GM18508 (cell line): ENCODE measurements around the gene GPX1.

Experiments used
- ATAC-seq: cut with Tn5 transposase; IDR thresholded peaks from one replicate; pipeline ENCODE4 v1.9.1; 2021; ENCODE audit warnings: moderate number of reproducible peaks; ENCODE audit not compliant: insufficient read depth, unreplicated experiment

GPX1 gene

DNA sequence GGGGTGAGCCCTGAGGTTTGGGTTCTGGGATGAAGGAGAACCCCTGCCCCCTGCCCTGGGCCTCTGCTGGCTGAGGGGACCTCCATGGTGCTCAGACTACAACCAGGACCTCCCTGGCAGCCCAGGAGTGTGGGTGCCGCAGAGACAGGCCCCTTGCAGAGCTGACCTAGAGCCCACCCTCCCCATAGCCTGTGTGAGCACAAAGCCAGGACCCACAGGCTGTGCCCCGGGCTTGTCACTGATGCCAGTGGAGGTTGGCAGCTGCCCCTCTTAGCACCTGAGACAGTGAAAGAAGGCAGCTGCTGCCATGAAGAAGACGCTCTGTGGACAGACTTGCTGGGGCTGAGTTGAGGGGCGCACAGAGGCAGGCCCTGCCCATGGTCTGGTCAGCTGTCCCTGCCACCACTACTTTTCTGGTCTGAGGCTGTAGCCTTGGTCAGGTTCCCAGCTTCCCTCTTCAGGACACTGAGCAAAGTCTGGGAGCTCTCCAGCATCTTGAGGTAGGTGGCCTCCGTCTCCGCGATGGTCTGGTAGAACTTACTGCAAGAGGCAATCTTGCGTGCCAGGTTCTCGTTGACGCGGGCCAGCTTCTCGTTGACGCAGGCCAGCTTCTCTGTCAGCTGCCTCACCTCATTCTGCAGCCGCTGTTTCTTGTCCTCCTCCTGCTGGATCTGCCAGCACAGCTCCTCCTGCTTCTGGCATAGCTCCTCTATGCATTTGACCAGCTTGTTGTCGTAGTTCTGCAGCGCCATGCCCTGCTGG is 41.3 kb downstream of the GPX1 start:
- ATAC-seq: no peak

DNA sequence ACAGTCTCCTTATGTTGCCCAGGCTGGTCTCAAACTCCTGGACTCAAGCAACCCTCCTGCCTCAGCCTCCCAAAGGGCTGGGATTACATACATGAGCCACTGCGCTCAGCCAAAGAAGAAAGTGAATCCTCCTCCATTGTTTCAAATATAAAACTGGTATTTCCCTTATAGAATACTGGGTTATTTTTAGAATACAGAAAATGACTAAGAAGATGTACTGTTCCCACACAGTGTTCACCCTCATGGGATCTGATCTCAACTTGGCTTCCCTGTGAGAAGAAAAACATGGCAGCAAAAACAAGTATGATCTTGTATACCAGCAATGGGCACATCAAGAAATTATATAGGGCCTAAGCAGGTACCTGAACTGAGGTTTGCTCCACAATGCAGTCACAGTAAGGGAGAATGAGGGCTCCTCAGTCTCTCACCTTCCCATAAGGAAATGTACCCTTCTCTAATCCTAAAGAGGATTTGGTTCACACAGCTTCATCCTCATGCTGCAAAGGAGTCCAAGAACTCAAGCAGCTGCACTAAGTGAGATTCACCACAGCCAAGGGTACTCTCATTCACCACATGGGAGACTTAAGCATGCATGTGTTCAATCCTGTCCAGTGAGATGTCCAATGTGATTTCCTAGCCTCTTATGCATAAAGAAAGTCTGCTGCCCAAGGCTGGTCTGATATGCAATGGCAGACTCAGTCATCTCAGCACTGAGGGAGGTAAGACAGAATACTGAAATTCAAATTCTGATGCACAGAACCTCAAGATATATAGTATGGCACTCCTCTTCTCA is 44.1 kb downstream of the GPX1 start:
- no peak for ATAC-seq

DNA sequence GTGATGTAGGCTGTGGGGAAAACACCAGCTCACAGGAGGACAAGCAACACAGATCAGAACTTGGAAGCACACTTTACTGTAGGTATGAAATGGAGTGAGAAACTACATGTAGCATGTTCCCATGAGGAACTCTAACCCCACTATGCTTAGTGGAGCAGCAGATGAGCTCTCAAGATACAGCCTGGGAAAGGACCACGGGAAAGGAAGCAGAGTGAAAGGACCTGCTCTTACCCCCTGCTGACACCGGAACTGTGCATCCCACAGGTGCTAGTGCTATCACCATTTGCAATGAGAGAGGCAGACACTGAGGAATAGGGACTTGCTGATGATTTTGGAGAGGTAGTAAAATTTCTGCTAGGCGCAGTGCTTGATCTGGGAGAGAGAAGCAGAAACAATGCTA is 46.9 kb downstream of the GPX1 start:
- no peak for ATAC-seq

DNA sequence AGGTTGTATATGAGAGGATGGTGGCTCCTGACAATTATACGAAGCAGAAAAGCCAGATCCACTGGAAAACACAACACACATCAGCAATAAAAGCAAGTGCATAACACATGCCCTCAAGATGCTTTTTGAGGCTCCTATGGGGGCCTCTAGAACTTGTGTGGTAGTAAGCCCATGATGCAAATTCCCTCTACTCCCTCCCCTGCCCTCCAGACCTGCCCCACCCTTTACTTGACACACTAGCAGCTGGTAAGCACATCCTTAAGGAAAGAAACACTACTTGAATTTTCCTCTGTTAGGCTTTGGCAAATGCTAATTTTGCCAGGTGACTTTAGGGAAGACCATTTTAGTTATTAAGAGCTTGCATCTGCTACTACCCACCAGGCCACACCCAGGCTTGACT is 47.5 kb downstream of the GPX1 start:
- no peak for ATAC-seq
